Colon (tissue), 2 donors: Measurements from ENCODE around the gene POU6F1.
"Not testable (repeated sequence)": the region's sequence is repeated elsewhere in the genome, so short reads cannot be mapped to it uniquely, and the experiment has no call there.

ENCODE experiments used
- FAIRE-seq: peaks from 2 replicates; lab custom pipeline; 2012; peaks lifted over from hg19 to GRCh38; lab: Jason Lieb, UNC
- donor health status: control.
- donor health status: control.

The POU6F1 gene

GRCh38 chr12:51217968-51218606 is at the start of gene POU6F1:
POU6F1 (minus strand) TSS chr12:51218062; CDS start chr12:51206836, 11,226 bp downstream.
- no peak for FAIRE-seq

- no peak for FAIRE-seq
Measured at GRCh38 chr12:51265024-51265423, 47.2 kb upstream of the POU6F1 start.

- FAIRE-seq, result no peak
Measured at GRCh38 chr12:51264297-51264696, 46.4 kb upstream of the POU6F1 start.

- no peak for FAIRE-seq
Measured at GRCh38 chr12:51263341-51263740, 45.5 kb upstream of the POU6F1 start.

- no peak for FAIRE-seq
Measured at GRCh38 chr12:51262758-51263177, 44.9 kb upstream of the POU6F1 start.

GRCh38 chr12:51259600-51259999 is 41.7 kb upstream of the POU6F1 start:
- not testable (repeated sequence) for FAIRE-seq

GRCh38 chr12:51254536-51254935 is 36.7 kb upstream of the POU6F1 start:
- no peak for FAIRE-seq

GRCh38 chr12:51253276-51253675 is 35.4 kb upstream of the POU6F1 start:
- no peak for FAIRE-seq

GRCh38 chr12:51247523-51248206 is 29.8 kb upstream of the POU6F1 start:
- FAIRE-seq, result no peak

GRCh38 chr12:51246254-51246853 is 28.5 kb upstream of the POU6F1 start:
- FAIRE-seq, result no peak

GRCh38 chr12:51245476-51246253 is 27.8 kb upstream of the POU6F1 start:
- no peak for FAIRE-seq

GRCh38 chr12:51244269-51244668 is 26.4 kb upstream of the POU6F1 start:
- FAIRE-seq, result no peak

- FAIRE-seq, result no peak
Measured at GRCh38 chr12:51242876-51243275, 25.0 kb upstream of the POU6F1 start.

- no peak for FAIRE-seq
Measured at GRCh38 chr12:51242120-51242519, 24.3 kb upstream of the POU6F1 start.

GRCh38 chr12:51240971-51241370 is 23.1 kb upstream of the POU6F1 start:
- FAIRE-seq, result no peak

GRCh38 chr12:51238510-51239334 is 20.9 kb upstream of the POU6F1 start, which contains the start of gene DAZAP2:
DAZAP2 (plus strand) TSS chr12:51238826; CDS start chr12:51238908, 82 bp downstream.
- no peak for FAIRE-seq

- no peak for FAIRE-seq
Measured at GRCh38 chr12:51238037-51238509, 20.2 kb upstream of the POU6F1 start.

- FAIRE-seq, result no peak
Measured at GRCh38 chr12:51234530-51234929, 16.7 kb upstream of the POU6F1 start.

GRCh38 chr12:51232642-51233041 is 14.8 kb upstream of the POU6F1 start:
- FAIRE-seq, result no peak

- FAIRE-seq, result no peak
Measured at GRCh38 chr12:51229116-51229809, 11.4 kb upstream of the POU6F1 start.

- FAIRE-seq, result no peak
Measured at GRCh38 chr12:51227962-51228361, 10.1 kb upstream of the POU6F1 start.
